H1 (cell line): Measurements from ENCODE around the gene UBE3A. TPM values are rescaled to one million over a fixed set of nuclear protein-coding genes. Genes with fewer than 3 reads are reported as not detected.

Source experiments
- CTCF ChIA-PET: fragments of 300-600 bp; sonication (Branson Sonifier 250); formaldehyde crosslinking; loops from one replicate; lab custom pipeline; 2021; ENCODE audit not compliant: partially characterized antibody; lab: Charles Lee
- POLR2A ChIA-PET: fragments of 300-600 bp; sonication (Branson Sonifier 250); formaldehyde crosslinking; loops from one replicate; lab custom pipeline; 2021; ENCODE audit warnings: inconsistent platforms; ENCODE audit not compliant: partially characterized antibody; lab: Charles Lee
- DNase-seq, 2 experiments: peaks; one replicate each; pipeline versions ENCODE4 v3.0.0 to v3.0.0-alpha.2; 2010 to 2022; ENCODE audit warnings: low spot score in 2 of 2, low read depth in 1 of 2, mixed read lengths in 1 of 2
- FAIRE-seq: peaks from 2 replicates; lab custom pipeline; 2011; peaks lifted over from hg19 to GRCh38; lab: Jason Lieb, UNC
- H2AFZ ChIP-seq: 2 replicates; pipeline ENCODE4 v1.8.1; 2012; ENCODE audit warnings: low read length, inconsistent platforms
- H2AK5ac ChIP-seq: 2 replicates; pipeline ENCODE4 v1.6.1; 2013; ENCODE audit warnings: low read depth, low read length
- H2BK120ac ChIP-seq: replicated peaks from 2 replicates; pipeline ENCODE3; 2013; ENCODE audit warnings: low read depth, low read length, inconsistent platforms
- H2BK12ac ChIP-seq: 2 replicates; pipeline ENCODE4 v1.6.1; 2013; ENCODE audit warnings: low read depth, low read length
- H2BK15ac ChIP-seq: 2 replicates; pipeline ENCODE4 v1.6.1; 2013; ENCODE audit warnings: low read length
- H2BK20ac ChIP-seq: 2 replicates; pipeline ENCODE4 v1.6.1; 2013; ENCODE audit warnings: low read length
- H2BK5ac ChIP-seq: 2 replicates; pipeline ENCODE4 v1.6.1; 2013; ENCODE audit warnings: low read depth, low read length
- H3K14ac ChIP-seq: 2 replicates; pipeline ENCODE4 v1.6.1; 2013; ENCODE audit warnings: inconsistent platforms; ENCODE audit not compliant: insufficient read length
- H3K18ac ChIP-seq: 2 replicates; pipeline ENCODE4 v1.6.1; 2013; ENCODE audit warnings: low read length; ENCODE audit errors: extremely low read depth
- H3K23ac ChIP-seq: 2 replicates; pipeline ENCODE4 v1.6.1; 2013; ENCODE audit warnings: inconsistent platforms; ENCODE audit not compliant: insufficient read length
- H3K23me2 ChIP-seq: 2 replicates; pipeline ENCODE4 v1.6.1; 2013; ENCODE audit warnings: low read depth, low read length
- H3K27ac ChIP-seq: 2 replicates; pipeline ENCODE4 v1.6.1; 2011; ENCODE audit warnings: low read depth, low read length, inconsistent platforms
- H3K27me3 ChIP-seq, 4 experiments: replicated peaks in 1 of 4; 1 replicate in 1 of 4; 2 replicates in 3 of 4; pipeline versions ENCODE4 v1.6.1 to v1.8.1; 2011 to 2013; ENCODE audit warnings: low read length in 3 of 4, mild to moderate bottlenecking in 3 of 4, inconsistent platforms in 2 of 4, mixed read lengths in 2 of 4, moderate library complexity in 1 of 4; ENCODE audit not compliant: control insufficient read depth in 3 of 4, insufficient read depth in 3 of 4; ENCODE audit errors: extremely low read depth in 1 of 4
- H3K36me3 ChIP-seq, 4 experiments: 2 replicates each; pipeline versions ENCODE4 v1.6.1 to v1.8.1; 2011 to 2013; ENCODE audit warnings: mild to moderate bottlenecking in 4 of 4, low read length in 3 of 4, moderate library complexity in 2 of 4, control low read depth in 1 of 4, inconsistent platforms in 1 of 4; ENCODE audit not compliant: insufficient read depth in 4 of 4, control insufficient read depth in 2 of 4
- H3K4ac ChIP-seq: replicated peaks from 2 replicates; pipeline ENCODE3; 2013; ENCODE audit warnings: low read length, low read depth, mixed read lengths, inconsistent platforms; ENCODE audit not compliant: insufficient read length
- H3K4me1 ChIP-seq, 4 experiments: replicated peaks in 1 of 4; 1 replicate in 1 of 4; 2 replicates in 3 of 4; pipeline versions ENCODE4 v1.6.1 to v1.8.1; 2011 to 2013; ENCODE audit warnings: low read length in 3 of 4, inconsistent platforms in 2 of 4, mixed read lengths in 1 of 4; ENCODE audit not compliant: insufficient read depth in 4 of 4, control insufficient read depth in 3 of 4
- H3K4me2 ChIP-seq, 2 experiments: 2 replicates each; pipeline versions ENCODE4 v1.6.1 to v1.8.1; 2011 to 2013; ENCODE audit warnings: low read depth in 2 of 2, low read length in 2 of 2, control low read depth in 1 of 2, inconsistent platforms in 1 of 2, mild to moderate bottlenecking in 1 of 2; ENCODE audit not compliant: insufficient read depth in 1 of 2
- H3K4me3 ChIP-seq, 4 experiments: fragments of 200-600, 300-600 bp in 1 of 4; sonication (generic), shearing (Covaris generic), sonication (Bioruptor Twin) in 1 of 4; 2 replicates each; pipeline versions ENCODE4 v1.5.1 to v1.8.1; 2011 to 2016; ENCODE audit warnings: low read length in 4 of 4, low read depth in 3 of 4, control low read depth in 2 of 4, inconsistent platforms in 2 of 4, mild to moderate bottlenecking in 2 of 4, mixed read lengths in 1 of 4, moderate library complexity in 1 of 4; ENCODE audit not compliant: insufficient read depth in 2 of 4; ENCODE audit errors: extremely low read depth in 1 of 4
- H3K56ac ChIP-seq: replicated peaks from 2 replicates; pipeline ENCODE3; 2013; ENCODE audit warnings: low read depth, mild to moderate bottlenecking, mixed read lengths, low read length, inconsistent platforms; ENCODE audit not compliant: insufficient read length
- H3K79me1 ChIP-seq: 2 replicates; pipeline ENCODE4 v1.6.1; 2013; ENCODE audit warnings: low read depth, low read length, control low read depth
- H3K79me2 ChIP-seq, 2 experiments: 2 replicates each; pipeline versions ENCODE4 v1.6.1 to v1.8.1; 2012 to 2013; ENCODE audit warnings: low read length in 2 of 2, mild to moderate bottlenecking in 2 of 2, inconsistent platforms in 1 of 2; ENCODE audit not compliant: insufficient read depth in 2 of 2, control insufficient read depth in 1 of 2
- H3K9ac ChIP-seq, 4 experiments: replicated peaks in 1 of 4; 1 replicate in 1 of 4; 2 replicates in 3 of 4; pipeline versions ENCODE4 v1.6.1 to v1.8.1; 2011 to 2013; ENCODE audit warnings: low read depth in 3 of 4, low read length in 3 of 4, control low read depth in 2 of 4, mild to moderate bottlenecking in 2 of 4, moderate library complexity in 2 of 4, inconsistent platforms in 1 of 4; ENCODE audit errors: extremely low read depth in 1 of 4
- H3K9me3 ChIP-seq, 2 experiments: 2 replicates each; pipeline versions ENCODE4 v1.6.1 to v1.8.1; 2012 to 2013; ENCODE audit warnings: mild to moderate bottlenecking in 2 of 2, moderate library complexity in 2 of 2, control low read depth in 1 of 2, inconsistent platforms in 1 of 2, low read depth in 1 of 2, low read length in 1 of 2, mixed read lengths in 1 of 2; ENCODE audit not compliant: insufficient read depth in 2 of 2
- H4K20me1 ChIP-seq, 2 experiments: replicated peaks in 1 of 2; 2 replicates each; pipeline versions ENCODE3 to v1.8.1; 2011 to 2013; ENCODE audit warnings: inconsistent platforms in 2 of 2, low read length in 2 of 2, mild to moderate bottlenecking in 1 of 2; ENCODE audit not compliant: insufficient read depth in 2 of 2, control insufficient read depth in 1 of 2
- H4K5ac ChIP-seq: 2 replicates; pipeline ENCODE4 v1.6.1; 2013; ENCODE audit warnings: low read length, low read depth, mixed read lengths, inconsistent platforms; ENCODE audit not compliant: insufficient read length
- H4K8ac ChIP-seq: 2 replicates; pipeline ENCODE4 v1.8.0; 2013; ENCODE audit warnings: mild to moderate bottlenecking, moderate library complexity, low read length, inconsistent platforms; ENCODE audit not compliant: insufficient read depth; ENCODE audit errors: extremely low read depth
- H4K91ac ChIP-seq: replicated peaks from 2 replicates; pipeline ENCODE3; 2013; ENCODE audit warnings: low read length, mixed read lengths, inconsistent platforms; ENCODE audit not compliant: insufficient read length
- TAF1 ChIP-seq: IDR thresholded peaks from 2 replicates; pipeline ENCODE4 v1.6.1; 2011; ENCODE audit warnings: mild to moderate bottlenecking, low read depth, low read length
- whole genome bisulfite sequencing, 2 experiments: shearing (Covaris generic) in 1 of 2; methylation state at CpG; one replicate each; pipeline versions ENCODE4 v1.1.6 to v1.1.7; 2013 to 2015; ENCODE audit warnings: low lambda C conversion rate in 2 of 2, mixed read lengths in 2 of 2, inconsistent platforms in 1 of 2, low coverage in 1 of 2, missing lambda C conversion rate in 1 of 2; ENCODE audit not compliant: insufficient replicate concordance in 2 of 2, insufficient coverage in 1 of 2, insufficient read length in 1 of 2; ENCODE audit errors: extremely low coverage in 1 of 2, missing lambda C conversion rate in 1 of 2; 5-methylcytosine and 5-hydroxymethylcytosine counted together
- polyA plus RNA-seq, 7 experiments: library from polyadenylated mRNA; depleted of rRNA in 3 of 7; stranded (reverse) in 5 of 7; unstranded in 2 of 7; fragments of >200 nt in 5 of 7; fragments of 200-250 nt in 2 of 7; gene quantifications; 1 replicate in 5 of 7; 2 replicates in 1 of 7; 4 replicates in 1 of 7; pipeline versions ENCODE4 v1.2.1 to v1.2.3, GENCODE V29; 2011 to 2013; ENCODE audit warnings: missing spikeins in 2 of 7, mixed read lengths in 2 of 7
- total RNA-seq: library from RNA; stranded (reverse); fragmentation: NEBNext Ultra II Directional; extraction: Animal tissue kit (Norgen Biotek cat#: 25700); gene quantifications from 2 replicates; pipeline ENCODE4 v1.2.1, GENCODE V29; 2021

The UBE3A gene
- total and polyA plus RNA-seq, 2 of the 8 experiments (the other 6 are each of a cell fraction or from before 2014, with no cell fraction given): 13.8 to 110 TPM

DNA sequence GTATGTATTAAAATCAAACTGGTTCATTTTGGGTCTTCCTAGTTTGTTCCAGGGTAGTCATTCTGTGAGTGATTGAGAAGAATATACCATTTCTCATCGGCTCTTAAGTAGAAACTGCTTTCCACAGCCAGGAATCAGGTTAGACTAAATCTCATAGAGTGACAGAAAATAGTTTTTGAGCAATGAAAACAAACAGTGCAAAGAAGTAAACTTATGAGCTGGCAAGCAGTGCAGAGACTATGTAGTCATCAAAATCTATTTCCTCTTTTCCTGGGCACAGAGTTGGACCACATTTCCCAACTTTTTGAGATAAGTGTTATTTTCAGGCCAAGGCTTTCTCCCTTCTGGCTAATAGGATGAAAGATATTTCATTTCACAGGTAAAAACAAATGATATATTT is 66.5 kb downstream of the UBE3A start:
- Histone ChIP-seq H4K5ac (no peak overlapping the region), H3K4ac (no peak overlapping the region), H4K8ac (no peak overlapping the region), H2AK5ac (no peak overlapping the region), H2AFZ (no peak overlapping the region), H2BK12ac (no peak overlapping the region), H3K4me3 (no peak overlapping the region), H2BK5ac (no peak overlapping the region), H3K14ac (no peak overlapping the region), H2BK120ac (no peak overlapping the region), H3K79me2 (peaks cover 0 to 40% of the 10 kb centered on the region in 2 experiments; a peak in 3 of 4 replicates), H3K56ac (no peak overlapping the region), H3K36me3 (peaks cover 4 to 34% (median 24%) of the 10 kb centered on the region in 4 experiments; a peak in 6 of 8 replicates), H2BK20ac (no peak overlapping the region), H3K9ac (no peak overlapping the region), H3K27me3 (no peaks in the 10 kb centered on the region), H3K23me2 (no peaks in the 10 kb centered on the region), H3K23ac (no peak overlapping the region), H3K9me3 (no peaks in the 10 kb centered on the region), H4K20me1 (no peaks in the 10 kb centered on the region), H3K27ac (no peak overlapping the region), H3K4me1 (no peaks in the 10 kb centered on the region), H2BK15ac (no peak overlapping the region), H4K91ac (no peak overlapping the region), H3K18ac (no peak overlapping the region), H3K4me2 (no peak overlapping the region), H3K79me1 (no peaks in the 10 kb centered on the region)
- no peak for DNase-seq
- CTCF ChIA-PET: no interaction called here
- POLR2A ChIA-PET: no interaction called here
- WGBS, 2 experiments: 90% methylated on average over 1 of the region's 1 CpG; no CpG with 5 or more reads in 1 of the 2 experiments
- TF ChIP-seq TAF1: no peak
- FAIRE-seq: no peak
